Panc1 (cell line): ENCODE data around the gene LRRC8E. TPM values are rescaled to one million over a fixed set of nuclear protein-coding genes. Genes with fewer than 3 reads are reported as not detected.

Experiments
- ATAC-seq: fragments of 200-7000 bp; cut with Tn5 transposase; 2 replicates; pipeline ENCODE4 v1.9.1; 2020; ENCODE audit warnings: mild to moderate bottlenecking, moderate library complexity
- BruUV-seq: library from RNA; stranded (reverse); fragments of 400-500 nt; replicated peaks from 2 replicates; lab custom pipeline; 2021; lab: Mats Ljungman, UMichigan
- CTCF ChIA-PET: fragments of 300-600 bp; sonication (Branson Sonifier 250); formaldehyde crosslinking; loops from one replicate; lab custom pipeline; 2022; ENCODE audit warnings: antibody characterized with exemption; lab: Charles Lee
- POLR2A ChIA-PET: fragments of 300-600 bp; sonication (Branson Sonifier 250); formaldehyde crosslinking; loops from one replicate; lab custom pipeline; 2022; ENCODE audit warnings: antibody characterized with exemption; lab: Charles Lee
- DNase-seq: peaks from one replicate; pipeline ENCODE4 v3.0.0-alpha.2; 2010; ENCODE audit warnings: low read depth, low spot score
- H3K27ac ChIP-seq: 2 replicates; pipeline ENCODE4 v1.5.1; 2011; ENCODE audit warnings: mild to moderate bottlenecking, low read length, inconsistent platforms
- H3K27me3 ChIP-seq: fragments of 200-500 bp; sonication (Bioruptor generic); 2 replicates; pipeline ENCODE4 v1.6.0; 2014; ENCODE audit warnings: low read length, inconsistent platforms; ENCODE audit not compliant: control insufficient read depth, insufficient read depth
- H3K36me3 ChIP-seq: fragments of 200-500 bp; sonication (Bioruptor generic); 2 replicates; pipeline ENCODE4 v1.5.1; 2014; ENCODE audit warnings: inconsistent platforms, mild to moderate bottlenecking, low read length, moderate library complexity; ENCODE audit not compliant: control insufficient read depth, insufficient read depth
- H3K4me1 ChIP-seq: 2 replicates; pipeline ENCODE4 v1.5.1; 2011; ENCODE audit warnings: inconsistent platforms, mild to moderate bottlenecking, low read length, moderate library complexity; ENCODE audit not compliant: control insufficient read depth, insufficient read depth
- H3K4me3 ChIP-seq, 2 experiments: 2 replicates each; pipeline ENCODE4 v1.5.1; 2011 to 2012; ENCODE audit warnings: low read depth in 2 of 2, low read length in 2 of 2, mild to moderate bottlenecking in 2 of 2, inconsistent platforms in 1 of 2, moderate library complexity in 1 of 2
- H3K9me3 ChIP-seq: fragments of 200-500 bp; sonication (Bioruptor generic); 2 replicates; pipeline ENCODE4 v1.5.1; 2014; ENCODE audit warnings: low read depth, mild to moderate bottlenecking, inconsistent platforms, low read length, moderate library complexity; ENCODE audit not compliant: control insufficient read depth, insufficient read depth
- CTCF ChIP-seq: fragments of 450-650 bp; IDR thresholded peaks from 2 replicates; pipeline ENCODE4 v1.5.1; 2017; ENCODE audit warnings: mild to moderate bottlenecking
- POLR2AphosphoS5 ChIP-seq: IDR thresholded peaks from 2 replicates; pipeline ENCODE4 v1.6.1; 2012; ENCODE audit warnings: mild to moderate bottlenecking, low read depth, low read length, moderate library complexity
- SIN3A ChIP-seq: IDR thresholded peaks from 2 replicates; pipeline ENCODE4 v1.6.1; 2012; ENCODE audit warnings: low read depth, mild to moderate bottlenecking, low read length, moderate library complexity, borderline replicate concordance; ENCODE audit not compliant: insufficient read depth
- TCF7L2 ChIP-seq: IDR thresholded peaks from 2 replicates; pipeline ENCODE4 v1.6.1; 2011; ENCODE audit warnings: mild to moderate bottlenecking, low read depth, low read length, inconsistent platforms
- in situ Hi-C: cut with HindIII; loops from 2 replicates; pipeline ENCODE4 v1.10.0; 2016; ENCODE audit warnings: low sequenced_read_pairs, low pct_unique_long_range_greater_than_20kb
- intact Hi-C: fragments of 100-400 bp; cut with micrococcal nuclease; formaldehyde crosslinking; loops from one replicate; pipeline ENCODE4 v1.10.0; 2022; ENCODE audit not compliant: unreplicated experiment
- total RNA-seq: library from RNA; stranded (reverse); gene quantifications from one replicate; pipeline ENCODE4 v1.2.1, GENCODE V29; 2021; ENCODE audit not compliant: unreplicated experiment
- TF ChIP-seq, protein P1 (sequence below), 2 experiments: IDR thresholded peaks; 2 replicates each; pipeline ENCODE4 v1.6.1; 2011 to 2012; ENCODE audit warnings: low read depth in 2 of 2, control low read depth in 1 of 2, low read length in 1 of 2, mild to moderate bottlenecking in 1 of 2, moderate library complexity in 1 of 2; ENCODE audit not compliant: insufficient read depth in 1 of 2

The LRRC8E gene
- total RNA-seq, 1 experiment from 2014 or later, result 5.0 TPM

- ChIA-PET CTCF (interaction anchor here (0.6 kb wide), 1 partner anchor 62 kb away, joined by 5 read pairs; no protein-coding TSS in a partner anchor), POLR2A (interaction anchor here (0.5 kb wide), 1 partner anchor 26 kb away, joined by 3 read pairs; the partner anchor contains the start of gene LRRC8E)
- Histone ChIP-seq H3K9me3 (no peaks in the 10 kb centered on the region), H3K4me3 (no peak overlapping the region), H3K27me3 (no peaks in the 10 kb centered on the region), H3K27ac (no peak overlapping the region), H3K4me1 (no peaks in the 10 kb centered on the region), H3K36me3 (no peaks in the 10 kb centered on the region)
- ATAC-seq (no peak), DNase-seq (no peak)
- BruUV-seq, result no TSS peak
- in situ Hi-C loops (no loop called here), intact Hi-C loops (no loop called here)
- no peak for TF ChIP-seq TCF7L2
- TF ChIP-seq CTCF, result peak; percentile 43; the same call in 1 of the 2 replicates
Observed at GRCh38 chr19:7861619-7862412, 26.5 kb upstream of the LRRC8E start.

DNA sequence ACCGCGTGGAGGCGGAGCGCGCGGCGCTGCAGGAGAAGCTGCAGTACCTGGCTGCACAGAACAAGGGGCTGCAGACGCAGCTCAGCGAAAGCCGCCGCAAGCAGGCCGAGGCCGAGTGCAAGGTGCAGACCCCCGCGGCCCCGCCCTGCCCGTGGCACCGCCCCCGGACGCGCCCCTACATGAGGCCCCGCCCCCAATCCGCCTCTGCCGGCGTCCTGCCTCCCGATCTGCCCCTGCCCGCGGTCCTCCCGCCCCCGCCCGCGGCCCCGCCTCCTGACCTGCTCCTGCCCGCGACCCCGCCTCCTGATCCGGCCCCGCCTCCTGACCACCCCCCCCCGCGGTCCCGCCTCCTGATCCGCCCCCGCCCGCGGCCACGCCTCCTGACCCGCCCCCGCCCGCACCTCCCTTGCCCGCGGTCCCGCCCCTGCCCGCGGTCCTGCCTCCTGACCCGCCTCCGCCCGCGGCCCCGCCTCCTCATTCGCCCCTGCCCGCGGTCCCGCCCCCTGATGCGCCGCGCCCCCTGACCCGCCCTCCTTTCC is 25.8 kb upstream of the LRRC8E start:
- H3K4me1 ChIP-seq, result no peaks in the 10 kb centered on the region
- no peak overlapping the region for H3K27ac ChIP-seq
- CTCF ChIA-PET, result no interaction called here
- POLR2A ChIA-PET, result no interaction called here
- DNase-seq (no peak), ATAC-seq (no peak)
- no peaks in the 10 kb centered on the region for H3K36me3 ChIP-seq
- H3K4me3 ChIP-seq, result no peak overlapping the region
- TF ChIP-seq SIN3A, result no peak
- TF ChIP-seq CTCF, result no peak
- TF ChIP-seq, protein P1, sequence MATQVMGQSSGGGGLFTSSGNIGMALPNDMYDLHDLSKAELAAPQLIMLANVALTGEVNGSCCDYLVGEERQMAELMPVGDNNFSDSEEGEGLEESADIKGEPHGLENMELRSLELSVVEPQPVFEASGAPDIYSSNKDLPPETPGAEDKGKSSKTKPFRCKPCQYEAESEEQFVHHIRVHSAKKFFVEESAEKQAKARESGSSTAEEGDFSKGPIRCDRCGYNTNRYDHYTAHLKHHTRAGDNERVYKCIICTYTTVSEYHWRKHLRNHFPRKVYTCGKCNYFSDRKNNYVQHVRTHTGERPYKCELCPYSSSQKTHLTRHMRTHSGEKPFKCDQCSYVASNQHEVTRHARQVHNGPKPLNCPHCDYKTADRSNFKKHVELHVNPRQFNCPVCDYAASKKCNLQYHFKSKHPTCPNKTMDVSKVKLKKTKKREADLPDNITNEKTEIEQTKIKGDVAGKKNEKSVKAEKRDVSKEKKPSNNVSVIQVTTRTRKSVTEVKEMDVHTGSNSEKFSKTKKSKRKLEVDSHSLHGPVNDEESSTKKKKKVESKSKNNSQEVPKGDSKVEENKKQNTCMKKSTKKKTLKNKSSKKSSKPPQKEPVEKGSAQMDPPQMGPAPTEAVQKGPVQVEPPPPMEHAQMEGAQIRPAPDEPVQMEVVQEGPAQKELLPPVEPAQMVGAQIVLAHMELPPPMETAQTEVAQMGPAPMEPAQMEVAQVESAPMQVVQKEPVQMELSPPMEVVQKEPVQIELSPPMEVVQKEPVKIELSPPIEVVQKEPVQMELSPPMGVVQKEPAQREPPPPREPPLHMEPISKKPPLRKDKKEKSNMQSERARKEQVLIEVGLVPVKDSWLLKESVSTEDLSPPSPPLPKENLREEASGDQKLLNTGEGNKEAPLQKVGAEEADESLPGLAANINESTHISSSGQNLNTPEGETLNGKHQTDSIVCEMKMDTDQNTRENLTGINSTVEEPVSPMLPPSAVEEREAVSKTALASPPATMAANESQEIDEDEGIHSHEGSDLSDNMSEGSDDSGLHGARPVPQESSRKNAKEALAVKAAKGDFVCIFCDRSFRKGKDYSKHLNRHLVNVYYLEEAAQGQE (IDR thresholded peaks at IDR 0.05; ENCODE audit: insufficient read depth in 1 of 2, low read depth in 2 of 2, low read length in 1 of 2), result no peak
- TF ChIP-seq TCF7L2, result no peak
- TF ChIP-seq POLR2AphosphoS5, result no peak
- intact Hi-C loops (no loop called here), in situ Hi-C loops (no loop called here)
- no TSS peak for BruUV-seq
- H3K9me3 ChIP-seq, result no peaks in the 10 kb centered on the region
- no peaks in the 10 kb centered on the region for H3K27me3 ChIP-seq
